ENCODE results near the gene RNF169.

GRCh38 chr11:74870485-74870884 is 121.8 kb downstream of the RNF169 start:
- TF ChIP-seq POLR2AphosphoS5 (IDR thresholded peaks at IDR 0.05; ENCODE audit: low read depth) (no peak), REST (IDR thresholded peaks at IDR 0.05; ENCODE audit: unreplicated experiment) (no peak), CTCF (conservative IDR thresholded peaks at IDR 0.05; ENCODE audit: low read depth in 2 of 2) (peak; percentile 64 to 77), ETS1 (IDR thresholded peaks at IDR 0.05) (no peak), EZH2 (IDR thresholded peaks at IDR 0.05; ENCODE audit: low read depth, unreplicated experiment) (no peak), EZH2phosphoT487 (IDR thresholded peaks at IDR 0.05; ENCODE audit: unreplicated experiment) (no peak), CREB1 (CRISPR knock-in tag; IDR thresholded peaks at IDR 0.05; ENCODE audit: low read depth) (no peak), NANOG (IDR thresholded peaks at IDR 0.05; ENCODE audit: borderline replicate concordance) (no peak), ZNF331 (CRISPR knock-in tag; IDR thresholded peaks at IDR 0.05; ENCODE audit: low read depth) (no peak), STAT1 (IDR thresholded peaks at IDR 0.05; ENCODE audit: unreplicated experiment) (no peak)

Data from GM23338 (cell line).